ENCODE data around the gene ARL10. TPM values are rescaled to one million over a fixed set of nuclear protein-coding genes. Genes with fewer than 3 reads are reported as not detected.

ARL10 gene
- total RNA-seq, 3 donors from 2014 or later (not counting 1 experiment from before 2014, with no cell fraction given), result 0.75 to 6.8 (median 6.7) TPM

DNA sequence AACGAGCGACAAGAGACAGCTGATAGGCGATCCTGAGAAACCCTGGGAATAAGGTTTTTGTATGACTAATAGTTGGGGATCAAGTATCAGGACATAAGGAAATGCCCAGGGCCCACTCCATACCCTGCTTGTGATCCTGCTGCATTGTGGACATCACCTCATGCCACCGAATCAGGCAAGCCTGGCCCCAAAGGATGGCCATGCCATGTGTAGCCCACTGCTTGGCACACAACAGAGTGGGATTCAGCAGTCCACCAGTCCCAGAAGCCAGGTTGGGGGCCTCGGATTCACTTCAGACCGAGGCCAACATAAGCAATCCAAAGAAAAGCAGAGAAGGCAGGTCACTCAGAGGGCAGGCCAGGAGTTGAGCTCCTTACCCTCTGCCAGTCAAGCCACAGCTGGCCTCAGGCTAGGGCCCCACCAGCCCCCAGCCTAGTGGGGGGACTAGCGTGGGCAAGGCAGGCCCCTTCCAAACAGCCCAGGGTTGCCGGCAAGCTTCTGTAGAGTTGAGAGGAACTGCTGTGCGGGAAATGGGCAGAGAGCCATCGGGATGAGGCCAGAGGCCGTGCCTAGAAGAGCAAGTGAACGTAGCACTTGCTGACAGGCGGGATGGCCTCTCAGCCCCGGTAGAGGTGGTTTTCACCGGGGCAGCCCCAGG is 18.1 kb downstream of the ARL10 start:
- TF ChIP-seq, protein P1, sequence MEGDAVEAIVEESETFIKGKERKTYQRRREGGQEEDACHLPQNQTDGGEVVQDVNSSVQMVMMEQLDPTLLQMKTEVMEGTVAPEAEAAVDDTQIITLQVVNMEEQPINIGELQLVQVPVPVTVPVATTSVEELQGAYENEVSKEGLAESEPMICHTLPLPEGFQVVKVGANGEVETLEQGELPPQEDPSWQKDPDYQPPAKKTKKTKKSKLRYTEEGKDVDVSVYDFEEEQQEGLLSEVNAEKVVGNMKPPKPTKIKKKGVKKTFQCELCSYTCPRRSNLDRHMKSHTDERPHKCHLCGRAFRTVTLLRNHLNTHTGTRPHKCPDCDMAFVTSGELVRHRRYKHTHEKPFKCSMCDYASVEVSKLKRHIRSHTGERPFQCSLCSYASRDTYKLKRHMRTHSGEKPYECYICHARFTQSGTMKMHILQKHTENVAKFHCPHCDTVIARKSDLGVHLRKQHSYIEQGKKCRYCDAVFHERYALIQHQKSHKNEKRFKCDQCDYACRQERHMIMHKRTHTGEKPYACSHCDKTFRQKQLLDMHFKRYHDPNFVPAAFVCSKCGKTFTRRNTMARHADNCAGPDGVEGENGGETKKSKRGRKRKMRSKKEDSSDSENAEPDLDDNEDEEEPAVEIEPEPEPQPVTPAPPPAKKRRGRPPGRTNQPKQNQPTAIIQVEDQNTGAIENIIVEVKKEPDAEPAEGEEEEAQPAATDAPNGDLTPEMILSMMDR (IDR thresholded peaks at IDR 0.05), result no peak
- H3K9me3 Mint-ChIP-seq, result no peaks in the 10 kb centered on the region
- no peak overlapping the region for H3K27ac ChIP-seq (ENCODE audit: low read length)
- 88% methylated on average over 14 of the region's 15 CpGs for WGBS (ENCODE audit: insufficient coverage)
- no peaks in the 10 kb centered on the region for H3K36me3 Mint-ChIP-seq
- peaks cover 26 to 28% of the 10 kb centered on the region in 2 donors for H3K4me1 Mint-ChIP-seq
- H3K27ac Mint-ChIP-seq, result no peak overlapping the region
- H3K4me3 Mint-ChIP-seq, result no peak overlapping the region
- peaks cover 46% of the 10 kb centered on the region for H3K36me3 ChIP-seq (ENCODE audit: control insufficient read depth, insufficient read depth, low read length)
- H3K27me3 ChIP-seq (ENCODE audit: control insufficient read depth, insufficient read depth, low read length), result no peaks in the 10 kb centered on the region
- intact Hi-C loops (cut with micrococcal nuclease), result no loop called here
- DNase-seq (no peak), ATAC-seq (no peak)
- H3K4me1 ChIP-seq (ENCODE audit: control insufficient read depth, insufficient read depth, low read length), result peaks cover 9% of the 10 kb centered on the region
- H3K27me3 Mint-ChIP-seq (ENCODE audit: low read depth in 2 of 2), result no peaks in the 10 kb centered on the region
- no peaks in the 10 kb centered on the region for H3K9me3 ChIP-seq (ENCODE audit: control insufficient read depth, insufficient read depth, low read length)
- H3K4me3 ChIP-seq (ENCODE audit: low read length), result no peak overlapping the region

DNA sequence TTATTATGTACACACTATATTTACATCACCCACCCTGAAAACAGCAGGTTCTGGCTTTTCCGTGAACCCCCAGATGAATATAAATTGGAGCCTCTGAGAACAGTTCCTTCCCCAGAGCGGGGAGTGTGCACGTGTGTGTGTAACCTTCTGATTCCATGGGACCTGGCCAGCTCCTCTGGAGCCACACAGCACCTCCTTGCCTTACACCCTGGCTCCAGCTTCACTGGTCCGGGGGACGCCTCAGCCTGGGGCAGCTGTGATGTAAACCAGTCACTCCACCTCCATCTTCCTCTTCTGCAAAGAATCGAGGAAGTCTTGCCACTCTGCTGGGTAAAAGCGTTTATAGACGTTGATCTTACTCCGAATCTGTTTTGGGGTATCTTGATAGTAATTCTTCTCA is 18.7 kb downstream of the ARL10 start:
- H3K36me3 ChIP-seq (ENCODE audit: control insufficient read depth, insufficient read depth, low read length), result peaks cover 46% of the 10 kb centered on the region
- no peaks in the 10 kb centered on the region for H3K27me3 ChIP-seq (ENCODE audit: control insufficient read depth, insufficient read depth, low read length)
- DNase-seq, result no peak
- 89% methylated on average over 9 of the region's 9 CpGs for WGBS (ENCODE audit: insufficient coverage)
- peaks cover 9% of the 10 kb centered on the region for H3K4me1 ChIP-seq (ENCODE audit: control insufficient read depth, insufficient read depth, low read length)
- no peak overlapping the region for H3K4me3 ChIP-seq (ENCODE audit: low read length)
- TF ChIP-seq, protein P1 (IDR thresholded peaks at IDR 0.05), result no peak
- Mint-ChIP-seq H3K4me3 (no peak overlapping the region), H3K36me3 (no peaks in the 10 kb centered on the region), H3K9me3 (no peaks in the 10 kb centered on the region), H3K4me1 (peaks cover 31 to 33% of the 10 kb centered on the region in 2 donors), H3K27ac (no peak overlapping the region), H3K27me3 (ENCODE audit: low read depth in 2 of 2) (no peaks in the 10 kb centered on the region)
- no peak overlapping the region for H3K27ac ChIP-seq (ENCODE audit: low read length)
- no peak for ATAC-seq
- intact Hi-C loops (cut with micrococcal nuclease), result no loop called here
- H3K9me3 ChIP-seq (ENCODE audit: control insufficient read depth, insufficient read depth, low read length), result no peaks in the 10 kb centered on the region

DNA sequence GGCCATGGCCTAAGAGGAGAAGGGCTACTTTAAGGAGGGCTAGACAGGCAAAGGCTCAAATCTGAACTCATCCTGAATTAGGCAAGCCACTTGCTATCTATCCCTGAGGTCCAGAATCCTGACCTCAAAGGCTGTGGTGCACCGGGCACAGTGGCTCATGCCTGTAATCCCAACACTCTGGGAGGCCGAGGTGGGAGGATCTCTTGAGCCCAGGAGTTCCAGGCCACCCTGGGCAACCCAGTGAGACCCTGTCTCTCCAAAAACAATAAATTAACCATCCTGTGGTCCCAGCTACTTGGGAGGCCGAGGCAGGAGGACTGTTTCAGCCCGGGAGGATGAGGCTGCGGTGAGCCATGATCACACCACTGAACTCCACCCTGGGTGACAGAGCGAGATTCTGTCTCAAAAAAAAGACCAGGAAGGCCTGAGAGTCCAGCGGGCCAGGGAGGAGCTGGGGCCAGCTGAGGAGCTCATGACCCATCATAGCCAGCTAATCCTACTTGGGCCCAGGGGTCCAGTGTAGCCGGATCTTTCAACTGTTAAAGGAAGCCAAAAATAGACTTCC is 19.2 kb downstream of the ARL10 start:
- H3K27ac Mint-ChIP-seq, result no peak overlapping the region
- Histone ChIP-seq H3K4me1 (ENCODE audit: control insufficient read depth, insufficient read depth, low read length) (peaks cover 12% of the 10 kb centered on the region), H3K4me3 (ENCODE audit: low read length) (no peak overlapping the region), H3K9me3 (ENCODE audit: control insufficient read depth, insufficient read depth, low read length) (no peaks in the 10 kb centered on the region), H3K27ac (ENCODE audit: low read length) (no peak overlapping the region), H3K27me3 (ENCODE audit: control insufficient read depth, insufficient read depth, low read length) (no peaks in the 10 kb centered on the region), H3K36me3 (ENCODE audit: control insufficient read depth, insufficient read depth, low read length) (peaks cover 46% of the 10 kb centered on the region)
- TF ChIP-seq, protein P1 (IDR thresholded peaks at IDR 0.05), result no peak
- ATAC-seq, result no peak
- peaks cover 33 to 34% of the 10 kb centered on the region in 2 donors for H3K4me1 Mint-ChIP-seq
- 94% methylated on average over 8 of the region's 8 CpGs for WGBS (ENCODE audit: insufficient coverage)
- intact Hi-C loops (cut with micrococcal nuclease), result no loop called here
- no peak overlapping the region for H3K4me3 Mint-ChIP-seq
- no peaks in the 10 kb centered on the region for H3K36me3 Mint-ChIP-seq
- DNase-seq, result no peak
- H3K27me3 Mint-ChIP-seq (ENCODE audit: low read depth in 2 of 2), result no peaks in the 10 kb centered on the region
- no peaks in the 10 kb centered on the region for H3K9me3 Mint-ChIP-seq

Measured in natural killer cell (primary cell).